ENCODE measurements around the gene ANKRD40. TPM values are rescaled to one million over a fixed set of nuclear protein-coding genes. Genes with fewer than 3 reads are reported as not detected.

The ANKRD40 gene
- total and polyA plus RNA-seq, 9 of the 15 experiments (the other 6 are each of a cell fraction or from before 2014, with no cell fraction given) = 9.0 to 28.9 (median 27.7) TPM

- TF ChIP-seq ZNF639 (CRISPR knock-in tag; conservative IDR thresholded peaks at IDR 0.05 in 1 of 2, IDR thresholded peaks at IDR 0.05 in 1 of 2) (peak in 1 of 2 experiments; percentile 71; a peak in 1 of 4 replicates), NEUROD1 (IDR thresholded peaks at IDR 0.05; ENCODE audit: borderline replicate concordance, low read depth, low read length, partially characterized antibody) (peak; percentile 61), ZBTB40 (IDR thresholded peaks at IDR 0.05) (peak; percentile 24; the same call in 1 of the 2 replicates), ZBTB40 (CRISPR knock-in tag; IDR thresholded peaks at IDR 0.05) (no peak), MAFG (tag; conservative IDR thresholded peaks at IDR 0.05) (peak; percentile 99), TAF7 (tag; IDR thresholded peaks at IDR 0.05) (0 out of 2 replicates have a peak, but pooled peaks have one; percentile 9), RBM34 (IDR thresholded peaks at IDR 0.05; ENCODE audit: borderline replicate concordance, insufficient read depth, low read length) (no peak), ZNF324 (CRISPR knock-in tag; IDR thresholded peaks at IDR 0.05) (no peak), EP300 (IDR thresholded peaks at IDR 0.05; ENCODE audit: low read length) (peak; percentile 86), ZNF239 (CRISPR knock-in tag; IDR thresholded peaks at IDR 0.05) (peak; percentile 36; the same call in 1 of the 2 replicates)
Observed at GRCh38 chr17:50661795-50662391, 45.8 kb downstream of the ANKRD40 start (continued).
